Measurements from ENCODE around the gene SIRPG. TPM values are rescaled to one million over a fixed set of nuclear protein-coding genes. Genes with fewer than 3 reads are reported as not detected.

SIRPG gene
- polyA plus RNA-seq, 3 donors = 0.15 to 0.52 (median 0.51) TPM

GRCh38 chr20:1652960-1653359 is 4.6 kb downstream of the SIRPG start:
- no CpG with 5 or more reads among the region's 3 CpGs for WGBS (ENCODE audit: insufficient coverage)
- peaks cover 9 to 26% of the 10 kb centered on the region in 2 donors for H3K4me1 ChIP-seq (ENCODE audit: control insufficient read depth in 1 of 2, insufficient read depth in 2 of 2, low read length in 2 of 2)
- no peaks in the 10 kb centered on the region for H3K27me3 ChIP-seq (ENCODE audit: control insufficient read depth in 2 of 2, insufficient read depth in 2 of 2, low read length in 2 of 2)
- H3K4me2 ChIP-seq (replicated peaks; ENCODE audit: extremely low read depth, low read length, poor library complexity, severe bottlenecking) = no peak overlapping the region
- H2AFZ ChIP-seq (ENCODE audit: insufficient read depth, low read depth, low read length, poor library complexity, severe bottlenecking) = no peak overlapping the region
- Mint-ChIP-seq H3K4me1 (peaks cover 32% of the 10 kb centered on the region), H3K27ac (no peak overlapping the region), H3K4me3 (no peak overlapping the region), H3K27me3 (ENCODE audit: low read depth in 3 of 3) (peaks cover 0 to 6% (median 2%) of the 10 kb centered on the region in 3 donors), H3K9me3 (peaks cover 3 to 7% (median 4%) of the 10 kb centered on the region in 7 donors), H3K36me3 (no peaks in the 10 kb centered on the region)
- H4K20me1 ChIP-seq (ENCODE audit: insufficient read depth, low read length) = no peaks in the 10 kb centered on the region
- no peaks in the 10 kb centered on the region for H3K79me2 ChIP-seq (ENCODE audit: insufficient read depth, low read length)
- H3K9ac ChIP-seq (ENCODE audit: insufficient read depth, low read length, poor library complexity, severe bottlenecking) = no peak overlapping the region
- intact Hi-C loops (cut with micrococcal nuclease) = no loop called here
- DNase-seq = no peak
- TF ChIP-seq, protein P1, sequence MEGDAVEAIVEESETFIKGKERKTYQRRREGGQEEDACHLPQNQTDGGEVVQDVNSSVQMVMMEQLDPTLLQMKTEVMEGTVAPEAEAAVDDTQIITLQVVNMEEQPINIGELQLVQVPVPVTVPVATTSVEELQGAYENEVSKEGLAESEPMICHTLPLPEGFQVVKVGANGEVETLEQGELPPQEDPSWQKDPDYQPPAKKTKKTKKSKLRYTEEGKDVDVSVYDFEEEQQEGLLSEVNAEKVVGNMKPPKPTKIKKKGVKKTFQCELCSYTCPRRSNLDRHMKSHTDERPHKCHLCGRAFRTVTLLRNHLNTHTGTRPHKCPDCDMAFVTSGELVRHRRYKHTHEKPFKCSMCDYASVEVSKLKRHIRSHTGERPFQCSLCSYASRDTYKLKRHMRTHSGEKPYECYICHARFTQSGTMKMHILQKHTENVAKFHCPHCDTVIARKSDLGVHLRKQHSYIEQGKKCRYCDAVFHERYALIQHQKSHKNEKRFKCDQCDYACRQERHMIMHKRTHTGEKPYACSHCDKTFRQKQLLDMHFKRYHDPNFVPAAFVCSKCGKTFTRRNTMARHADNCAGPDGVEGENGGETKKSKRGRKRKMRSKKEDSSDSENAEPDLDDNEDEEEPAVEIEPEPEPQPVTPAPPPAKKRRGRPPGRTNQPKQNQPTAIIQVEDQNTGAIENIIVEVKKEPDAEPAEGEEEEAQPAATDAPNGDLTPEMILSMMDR (IDR thresholded peaks at IDR 0.05) = no peak
- no peaks in the 10 kb centered on the region for H3K36me3 ChIP-seq (replicated peaks in 1 of 2; ENCODE audit: control insufficient read depth in 1 of 2, insufficient read depth in 2 of 2, low read length in 2 of 2)
- no peak overlapping the region for H3K4me3 ChIP-seq (replicated peaks in 1 of 3; ENCODE audit: low read depth in 2 of 3, low read length in 3 of 3)
- H3K9me3 ChIP-seq (replicated peaks in 1 of 2; ENCODE audit: control insufficient read depth in 1 of 2, insufficient read depth in 1 of 2, low read length in 2 of 2) = no peaks in the 10 kb centered on the region
- H3K27ac ChIP-seq (ENCODE audit: low read depth in 1 of 2, low read length in 2 of 2) = no peak overlapping the region

- no CpG with 5 or more reads among the region's 1 CpG for WGBS (ENCODE audit: insufficient coverage)
- H4K20me1 ChIP-seq (ENCODE audit: insufficient read depth, low read length) = no peaks in the 10 kb centered on the region
These were observed 5.5 kb downstream of the SIRPG start for GRCh38 chr20:1652104-1652503.

More at GRCh38 chr20:1652104-1652503, 5.5 kb downstream of the SIRPG start:
- Histone ChIP-seq H3K4me1 (ENCODE audit: control insufficient read depth in 1 of 2, insufficient read depth in 2 of 2, low read length in 2 of 2) (peaks cover 9 to 20% of the 10 kb centered on the region in 2 donors), H3K4me2 (replicated peaks; ENCODE audit: extremely low read depth, low read length, poor library complexity, severe bottlenecking) (no peak overlapping the region), H3K27ac (ENCODE audit: low read depth in 1 of 2, low read length in 2 of 2) (no peak overlapping the region), H3K79me2 (ENCODE audit: insufficient read depth, low read length) (no peaks in the 10 kb centered on the region), H2AFZ (ENCODE audit: insufficient read depth, low read depth, low read length, poor library complexity, severe bottlenecking) (no peak overlapping the region), H3K27me3 (ENCODE audit: control insufficient read depth in 2 of 2, insufficient read depth in 2 of 2, low read length in 2 of 2) (no peaks in the 10 kb centered on the region), H3K9me3 (replicated peaks in 1 of 2; ENCODE audit: control insufficient read depth in 1 of 2, insufficient read depth in 1 of 2, low read length in 2 of 2) (no peaks in the 10 kb centered on the region), H3K36me3 (replicated peaks in 1 of 2; ENCODE audit: control insufficient read depth in 1 of 2, insufficient read depth in 2 of 2, low read length in 2 of 2) (no peaks in the 10 kb centered on the region), H3K9ac (ENCODE audit: insufficient read depth, low read length, poor library complexity, severe bottlenecking) (no peak overlapping the region), H3K4me3 (replicated peaks in 1 of 3; ENCODE audit: low read depth in 2 of 3, low read length in 3 of 3) (no peak overlapping the region)
- Mint-ChIP-seq H3K9me3 (peaks cover 3 to 7% (median 4%) of the 10 kb centered on the region in 7 donors), H3K36me3 (no peaks in the 10 kb centered on the region), H3K4me3 (no peak overlapping the region), H3K27ac (no peak overlapping the region), H3K4me1 (peaks cover 25% of the 10 kb centered on the region), H3K27me3 (ENCODE audit: low read depth in 3 of 3) (peaks cover 0 to 8% (median 2%) of the 10 kb centered on the region in 3 donors)
- no peak for DNase-seq
- intact Hi-C loops (cut with micrococcal nuclease) = no loop called here
- TF ChIP-seq, protein P1 (IDR thresholded peaks at IDR 0.05) = no peak
